Breast epithelium (tissue), 3 donors: ENCODE measurements around the gene GRIN2B.

ENCODE experiments used
- POLR2A ChIP-seq: fragments of 450-650 bp; IDR thresholded peaks from one replicate; pipeline ENCODE4 v1.6.1; 2016; ENCODE audit warnings: antibody characterized with exemption, mild to moderate bottlenecking, moderate library complexity
- TF ChIP-seq, protein P1 (sequence below), 3 donors: fragments of 450-650 bp; IDR thresholded peaks; one replicate each; pipeline ENCODE4 v1.5.1; 2016 to 2017; ENCODE audit warnings: antibody characterized with exemption in 3 of 3, mild to moderate bottlenecking in 3 of 3, moderate library complexity in 3 of 3

DNA sequence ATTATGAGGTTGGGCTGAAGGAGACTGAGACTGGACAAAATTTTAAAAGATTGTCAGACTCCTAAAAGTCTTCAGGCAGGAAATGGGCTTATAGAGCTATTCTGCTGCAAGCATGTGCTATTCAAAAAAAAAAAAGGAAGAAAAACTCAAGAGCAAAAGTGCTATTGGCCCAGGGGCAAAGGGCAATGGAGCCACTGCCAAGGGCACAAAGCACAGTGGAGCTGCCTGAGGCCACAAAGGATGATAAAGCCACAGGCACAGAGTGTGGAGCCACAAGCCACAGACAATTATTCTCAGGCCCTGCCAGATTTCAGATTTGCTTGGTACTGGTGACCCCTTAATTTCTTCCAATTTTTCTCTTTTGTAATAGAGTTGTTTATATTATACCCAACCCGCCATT lies 29.6 kb upstream of the GRIN2B start:
- TF ChIP-seq POLR2A: no peak
- TF ChIP-seq, protein P1, sequence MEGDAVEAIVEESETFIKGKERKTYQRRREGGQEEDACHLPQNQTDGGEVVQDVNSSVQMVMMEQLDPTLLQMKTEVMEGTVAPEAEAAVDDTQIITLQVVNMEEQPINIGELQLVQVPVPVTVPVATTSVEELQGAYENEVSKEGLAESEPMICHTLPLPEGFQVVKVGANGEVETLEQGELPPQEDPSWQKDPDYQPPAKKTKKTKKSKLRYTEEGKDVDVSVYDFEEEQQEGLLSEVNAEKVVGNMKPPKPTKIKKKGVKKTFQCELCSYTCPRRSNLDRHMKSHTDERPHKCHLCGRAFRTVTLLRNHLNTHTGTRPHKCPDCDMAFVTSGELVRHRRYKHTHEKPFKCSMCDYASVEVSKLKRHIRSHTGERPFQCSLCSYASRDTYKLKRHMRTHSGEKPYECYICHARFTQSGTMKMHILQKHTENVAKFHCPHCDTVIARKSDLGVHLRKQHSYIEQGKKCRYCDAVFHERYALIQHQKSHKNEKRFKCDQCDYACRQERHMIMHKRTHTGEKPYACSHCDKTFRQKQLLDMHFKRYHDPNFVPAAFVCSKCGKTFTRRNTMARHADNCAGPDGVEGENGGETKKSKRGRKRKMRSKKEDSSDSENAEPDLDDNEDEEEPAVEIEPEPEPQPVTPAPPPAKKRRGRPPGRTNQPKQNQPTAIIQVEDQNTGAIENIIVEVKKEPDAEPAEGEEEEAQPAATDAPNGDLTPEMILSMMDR (IDR thresholded peaks at IDR 0.05): no peak
